OCI-LY1 (cell line): ENCODE data around the gene STX2.

Experiments
- EZH2 ChIP-seq: fragments of 200-600 bp; sonication (generic), shearing (Covaris generic); IDR thresholded peaks from 2 replicates; pipeline ENCODE4 v1.8.0; 2017; ENCODE audit warnings: borderline replicate concordance, mixed run types, mild to moderate bottlenecking, antibody characterized with exemption, low read length, moderate library complexity, mixed read lengths
- TF ChIP-seq, protein P1 (sequence below): fragments of 200-600 bp; sonication (generic), shearing (Covaris generic); IDR thresholded peaks from 2 replicates; pipeline ENCODE4 v1.5.1; 2017; ENCODE audit warnings: mild to moderate bottlenecking, antibody characterized with exemption, low read length, moderate library complexity, mixed read lengths

DNA sequence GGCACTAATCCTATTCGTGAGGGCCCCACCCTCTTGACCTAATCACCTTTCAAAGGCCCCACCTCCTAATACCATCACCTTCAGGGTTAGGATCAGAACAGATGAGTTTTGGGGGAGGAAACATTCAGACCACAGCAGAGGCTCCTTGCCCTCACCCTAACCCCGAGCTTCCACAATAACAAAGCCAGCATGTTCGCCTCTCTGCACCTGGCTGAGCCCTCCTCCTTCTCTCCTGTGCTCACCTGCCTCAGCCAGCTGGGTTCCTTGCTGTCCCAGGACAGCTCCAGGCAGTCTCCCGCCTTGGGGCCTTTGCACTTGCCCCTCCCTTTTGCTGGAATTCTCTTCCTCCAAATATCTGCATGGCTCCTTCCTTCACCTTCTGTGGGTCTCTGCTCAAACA, 23.1 kb upstream of the STX2 start:
- TF ChIP-seq, protein P1, sequence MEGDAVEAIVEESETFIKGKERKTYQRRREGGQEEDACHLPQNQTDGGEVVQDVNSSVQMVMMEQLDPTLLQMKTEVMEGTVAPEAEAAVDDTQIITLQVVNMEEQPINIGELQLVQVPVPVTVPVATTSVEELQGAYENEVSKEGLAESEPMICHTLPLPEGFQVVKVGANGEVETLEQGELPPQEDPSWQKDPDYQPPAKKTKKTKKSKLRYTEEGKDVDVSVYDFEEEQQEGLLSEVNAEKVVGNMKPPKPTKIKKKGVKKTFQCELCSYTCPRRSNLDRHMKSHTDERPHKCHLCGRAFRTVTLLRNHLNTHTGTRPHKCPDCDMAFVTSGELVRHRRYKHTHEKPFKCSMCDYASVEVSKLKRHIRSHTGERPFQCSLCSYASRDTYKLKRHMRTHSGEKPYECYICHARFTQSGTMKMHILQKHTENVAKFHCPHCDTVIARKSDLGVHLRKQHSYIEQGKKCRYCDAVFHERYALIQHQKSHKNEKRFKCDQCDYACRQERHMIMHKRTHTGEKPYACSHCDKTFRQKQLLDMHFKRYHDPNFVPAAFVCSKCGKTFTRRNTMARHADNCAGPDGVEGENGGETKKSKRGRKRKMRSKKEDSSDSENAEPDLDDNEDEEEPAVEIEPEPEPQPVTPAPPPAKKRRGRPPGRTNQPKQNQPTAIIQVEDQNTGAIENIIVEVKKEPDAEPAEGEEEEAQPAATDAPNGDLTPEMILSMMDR: no peak
- TF ChIP-seq EZH2: no peak
